Uterus (tissue), 2 donors: ENCODE results near the gene PNISR.

ENCODE experiments used
- CTCF ChIP-seq, 4 experiments: fragments of 200-600 bp in 2 of 4; fragments of 450-650 bp in 2 of 4; sonication (generic) in 2 of 4; IDR thresholded peaks; one replicate each; pipeline ENCODE4 v1.5.1; 2016 to 2019; ENCODE audit warnings: antibody characterized with exemption in 4 of 4, mild to moderate bottlenecking in 2 of 4, moderate library complexity in 1 of 4
- POLR2A ChIP-seq, 2 donors: fragments of 450-650 bp; IDR thresholded peaks; one replicate each; pipeline ENCODE4 v1.6.1; 2016; ENCODE audit warnings: antibody characterized with exemption in 2 of 2, mild to moderate bottlenecking in 1 of 2, moderate library complexity in 1 of 2

- no peak for TF ChIP-seq POLR2A (IDR thresholded peaks at IDR 0.05)
- no peak for TF ChIP-seq CTCF (IDR thresholded peaks at IDR 0.05)
These were observed 34.2 kb downstream of the PNISR start for GRCh38 chr6:99390896-99391295.
